Astrocyte (in vitro differentiated cells and primary cell): ENCODE measurements around the gene ADAM29.

Experiments used
- EZH2 ChIP-seq: IDR thresholded peaks from 2 replicates; pipeline ENCODE4 v1.6.1; 2012; ENCODE audit warnings: mild to moderate bottlenecking, low read length, inconsistent platforms; ENCODE audit not compliant: insufficient read depth
- TF ChIP-seq, protein P1 (sequence below): IDR thresholded peaks from 2 replicates; pipeline ENCODE4 v1.5.1; 2011; ENCODE audit warnings: low read depth, mild to moderate bottlenecking, inconsistent platforms, low read length, moderate library complexity; ENCODE audit not compliant: insufficient read depth

DNA sequence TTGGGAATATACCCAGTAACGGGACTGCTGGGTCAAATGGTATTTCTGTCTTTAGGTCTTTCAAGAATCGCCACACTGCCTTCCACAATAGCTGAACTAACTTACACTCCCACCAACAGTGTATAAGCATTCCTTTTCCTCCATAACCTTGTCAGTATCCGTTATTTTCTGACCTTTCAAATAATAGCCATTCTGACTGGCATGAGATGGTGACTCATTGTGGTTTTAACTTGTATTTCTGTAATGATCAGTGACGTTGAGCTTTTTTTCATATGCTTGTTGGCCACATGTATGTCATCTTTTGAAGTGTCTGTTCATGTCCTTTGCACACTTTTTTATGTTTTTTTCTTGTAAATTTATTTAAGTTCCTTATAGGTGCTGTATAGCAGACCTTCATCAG lies 81.2 kb downstream of the ADAM29 start:
- TF ChIP-seq, protein P1, sequence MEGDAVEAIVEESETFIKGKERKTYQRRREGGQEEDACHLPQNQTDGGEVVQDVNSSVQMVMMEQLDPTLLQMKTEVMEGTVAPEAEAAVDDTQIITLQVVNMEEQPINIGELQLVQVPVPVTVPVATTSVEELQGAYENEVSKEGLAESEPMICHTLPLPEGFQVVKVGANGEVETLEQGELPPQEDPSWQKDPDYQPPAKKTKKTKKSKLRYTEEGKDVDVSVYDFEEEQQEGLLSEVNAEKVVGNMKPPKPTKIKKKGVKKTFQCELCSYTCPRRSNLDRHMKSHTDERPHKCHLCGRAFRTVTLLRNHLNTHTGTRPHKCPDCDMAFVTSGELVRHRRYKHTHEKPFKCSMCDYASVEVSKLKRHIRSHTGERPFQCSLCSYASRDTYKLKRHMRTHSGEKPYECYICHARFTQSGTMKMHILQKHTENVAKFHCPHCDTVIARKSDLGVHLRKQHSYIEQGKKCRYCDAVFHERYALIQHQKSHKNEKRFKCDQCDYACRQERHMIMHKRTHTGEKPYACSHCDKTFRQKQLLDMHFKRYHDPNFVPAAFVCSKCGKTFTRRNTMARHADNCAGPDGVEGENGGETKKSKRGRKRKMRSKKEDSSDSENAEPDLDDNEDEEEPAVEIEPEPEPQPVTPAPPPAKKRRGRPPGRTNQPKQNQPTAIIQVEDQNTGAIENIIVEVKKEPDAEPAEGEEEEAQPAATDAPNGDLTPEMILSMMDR, result no peak
- TF ChIP-seq EZH2, result no peak
